Right cardiac atrium (tissue), 5 donors: ENCODE results near the gene PJA2. TPM values are rescaled to one million over a fixed set of nuclear protein-coding genes. Genes with fewer than 3 reads are reported as not detected.

ENCODE experiments used
- ATAC-seq, 2 donors: fragments of 200-7000 bp; cut with Tn5 transposase; one replicate each; pipeline versions ENCODE4 v1.8.0 to v1.9.1; 2020; ENCODE audit warnings: moderate library complexity in 2 of 2, mild to moderate bottlenecking in 1 of 2
- DNase-seq, 3 donors: peaks; one replicate each; pipeline ENCODE4 v3.0.0-alpha.2; 2020
- H3K27ac ChIP-seq: one replicate; pipeline ENCODE4 v1.5.1; 2013; ENCODE audit warnings: mild to moderate bottlenecking, low read length, control low read depth, moderate library complexity
- H3K27me3 ChIP-seq: one replicate; pipeline ENCODE4 v1.6.1; 2013; ENCODE audit not compliant: control insufficient read depth, insufficient read depth
- H3K4me1 ChIP-seq: one replicate; pipeline ENCODE4 v1.6.1; 2013; ENCODE audit warnings: low read length; ENCODE audit not compliant: control insufficient read depth, insufficient read depth
- H3K4me3 ChIP-seq: one replicate; pipeline ENCODE4 v1.5.1; 2013; ENCODE audit warnings: low read length, control low read depth
- H3K9me3 ChIP-seq: one replicate; pipeline ENCODE4 v1.6.1; 2013; ENCODE audit warnings: low read length; ENCODE audit not compliant: control insufficient read depth
- WGBS: extraction: QIAGEN DNeasy Blood & Tissue Kit; methylation state at CpG from one replicate; pipeline ENCODE4 v1.1.7; 2013; 5-methylcytosine and 5-hydroxymethylcytosine counted together
- intact Hi-C, 4 donors: fragments of 100-400 bp; cut with DNase I; formaldehyde crosslinking; loops; one replicate each; pipeline versions ENCODE4 v1.11.0 to v1.14.0; 2022 to 2023
- polyA plus RNA-seq: library from polyadenylated mRNA; stranded (reverse); fragments of 200-250 nt; gene quantifications from one replicate; pipeline ENCODE4 v1.2.3, GENCODE V29; 2013
- total RNA-seq, 4 donors: library from RNA; stranded (reverse); fragmentation: NEBNext Ultra II Directional; extraction: Animal tissue kit (Norgen Biotek cat#: 25700); gene quantifications; one replicate each; pipeline ENCODE4 v1.2.1, GENCODE V29; 2021
- donor health status: healthy with polysubstance abuse.
- donor health status: DM: no; HTN: yes; CAD: no.
- donor health status: DM: no; HTN: no; CAD: no.
- donor health status: DM: no; HTN: yes; CAD: no; lungs with severe emphysema.
- donor health status: DM: yes; HTN: yes; CAD: no.

The PJA2 gene
- total and polyA plus RNA-seq, 5 donors = 37.4 to 122 (median 97.3) TPM

GRCh38 chr5:109325456-109325855 is 84.3 kb downstream of the PJA2 start:
- peaks cover 4% of the 10 kb centered on the region for H3K4me1 ChIP-seq
- WGBS = 79% methylated on average over 5 of the region's 5 CpGs

GRCh38 chr5:109324931-109325330 is 84.8 kb downstream of the PJA2 start:
- 44% methylated on average over 5 of the region's 5 CpGs for WGBS
- H3K27me3 ChIP-seq = no peaks in the 10 kb centered on the region
- DNase-seq (no peak), ATAC-seq (peak in 1 of 2 donors; percentile 28)
- H3K27ac ChIP-seq = no peak overlapping the region
- no peaks in the 10 kb centered on the region for H3K9me3 ChIP-seq
- intact Hi-C loops = no loop called here
- no peak overlapping the region for H3K4me3 ChIP-seq
- peaks cover 4% of the 10 kb centered on the region for H3K4me1 ChIP-seq

More at GRCh38 chr5:109325456-109325855, 84.3 kb downstream of the PJA2 start:
- ATAC-seq (no peak), DNase-seq (no peak)
- H3K27me3 ChIP-seq = no peaks in the 10 kb centered on the region
- intact Hi-C loops = no loop called here
- H3K27ac ChIP-seq = no peak overlapping the region
- H3K4me3 ChIP-seq = no peak overlapping the region
- H3K9me3 ChIP-seq = no peaks in the 10 kb centered on the region

- no peaks in the 10 kb centered on the region for H3K9me3 ChIP-seq
- ATAC-seq (no peak), DNase-seq (peak in 1 of 3 donors; percentile 47)
- H3K27ac ChIP-seq = no peak overlapping the region
- WGBS = 82% methylated on average over 7 of the region's 7 CpGs
- intact Hi-C loops = no loop called here
- peaks cover 2% of the 10 kb centered on the region for H3K4me1 ChIP-seq
- no peaks in the 10 kb centered on the region for H3K27me3 ChIP-seq
- H3K4me3 ChIP-seq = no peak overlapping the region
Measured at GRCh38 chr5:109324351-109324750, 85.4 kb downstream of the PJA2 start.

GRCh38 chr5:109322694-109323093 is 87.1 kb downstream of the PJA2 start:
- intact Hi-C loops = no loop called here
- peak in 1 of 2 donors; percentile 26 for ATAC-seq
- Histone ChIP-seq H3K27ac (no peak overlapping the region), H3K27me3 (no peaks in the 10 kb centered on the region), H3K4me3 (no peak overlapping the region), H3K4me1 (peaks cover 2% of the 10 kb centered on the region), H3K9me3 (no peaks in the 10 kb centered on the region)
- WGBS = 97% methylated on average over 4 of the region's 4 CpGs
- no peak for DNase-seq

GRCh38 chr5:109319351-109319750 is 90.4 kb downstream of the PJA2 start:
- Histone ChIP-seq H3K9me3 (no peaks in the 10 kb centered on the region), H3K27me3 (no peaks in the 10 kb centered on the region), H3K4me3 (no peak overlapping the region), H3K4me1 (peaks cover 1% of the 10 kb centered on the region), H3K27ac (no peak overlapping the region)
- WGBS = 94% methylated on average over 7 of the region's 7 CpGs
- intact Hi-C loops = no loop called here
- ATAC-seq (no peak), DNase-seq (no peak)

GRCh38 chr5:109318455-109319108 is 91.2 kb downstream of the PJA2 start:
- Histone ChIP-seq H3K4me1 (no peaks in the 10 kb centered on the region), H3K4me3 (no peak overlapping the region), H3K27me3 (no peaks in the 10 kb centered on the region), H3K9me3 (no peaks in the 10 kb centered on the region), H3K27ac (no peak overlapping the region)
- ATAC-seq (no peak), DNase-seq (no peak)
- intact Hi-C loops = no loop called here
- WGBS = 93% methylated on average over 9 of the region's 9 CpGs

GRCh38 chr5:109316634-109317033 is 93.1 kb downstream of the PJA2 start:
- H3K27ac ChIP-seq = no peak overlapping the region
- H3K4me3 ChIP-seq = no peak overlapping the region
- 77% methylated on average over 4 of the region's 4 CpGs for WGBS
- intact Hi-C loops = no loop called here
- H3K4me1 ChIP-seq = no peaks in the 10 kb centered on the region
- DNase-seq (no peak), ATAC-seq (no peak)
- no peaks in the 10 kb centered on the region for H3K27me3 ChIP-seq
- no peaks in the 10 kb centered on the region for H3K9me3 ChIP-seq

GRCh38 chr5:109315245-109315644 is 94.5 kb downstream of the PJA2 start:
- H3K27ac ChIP-seq = no peak overlapping the region
- ATAC-seq = no peak
- no peaks in the 10 kb centered on the region for H3K27me3 ChIP-seq
- WGBS = 67% methylated on average over 1 of the region's 1 CpG
- H3K9me3 ChIP-seq = no peaks in the 10 kb centered on the region
- no peaks in the 10 kb centered on the region for H3K4me1 ChIP-seq
- no peak for DNase-seq
- intact Hi-C loops = no loop called here
- H3K4me3 ChIP-seq = no peak overlapping the region

- H3K9me3 ChIP-seq = no peaks in the 10 kb centered on the region
- no peak for DNase-seq
- no peak overlapping the region for H3K27ac ChIP-seq
- no peak overlapping the region for H3K4me3 ChIP-seq
- no peak for ATAC-seq
- intact Hi-C loops = no loop called here
- WGBS = 97% methylated on average over 2 of the region's 2 CpGs
- no peaks in the 10 kb centered on the region for H3K27me3 ChIP-seq
- no peaks in the 10 kb centered on the region for H3K4me1 ChIP-seq
Measured at GRCh38 chr5:109313127-109313526, 96.6 kb downstream of the PJA2 start.

- intact Hi-C loops = no loop called here
- no peak for ATAC-seq
Measured at GRCh38 chr5:109312695-109313094, 97.1 kb downstream of the PJA2 start.

GRCh38 chr5:109310315-109310714 is 99.5 kb downstream of the PJA2 start:
- Histone ChIP-seq H3K27ac (no peak overlapping the region), H3K4me1 (no peaks in the 10 kb centered on the region), H3K27me3 (no peaks in the 10 kb centered on the region), H3K4me3 (no peak overlapping the region), H3K9me3 (no peaks in the 10 kb centered on the region)
- intact Hi-C loops = no loop called here
- WGBS = over 99% methylated on average over 3 of the region's 3 CpGs
- ATAC-seq (no peak), DNase-seq (no peak)

More at GRCh38 chr5:109312695-109313094, 97.1 kb downstream of the PJA2 start:
- H3K9me3 ChIP-seq = no peaks in the 10 kb centered on the region
- no peak overlapping the region for H3K27ac ChIP-seq
- no peak overlapping the region for H3K4me3 ChIP-seq
- DNase-seq = no peak
- H3K4me1 ChIP-seq = no peaks in the 10 kb centered on the region
- H3K27me3 ChIP-seq = no peaks in the 10 kb centered on the region
- WGBS = 95% methylated on average over 2 of the region's 2 CpGs
